Neural cell (in vitro differentiated cells): ENCODE results near the gene SH3PXD2B.

Experiments
- EZH2 ChIP-seq: fragments of 200-600, 300-800 bp; shearing (Covaris generic), sonication (generic); IDR thresholded peaks from 2 replicates; pipeline ENCODE4 v1.6.1; 2014; ENCODE audit warnings: antibody characterized with exemption, low read length, borderline replicate concordance, mild to moderate bottlenecking; ENCODE audit not compliant: insufficient read depth, poor library complexity, severe bottlenecking
- RAD21 ChIP-seq: fragments of 450-650 bp; conservative IDR thresholded peaks from 2 replicates; pipeline ENCODE4 v1.6.1; 2014; ENCODE audit warnings: antibody characterized with exemption, mild to moderate bottlenecking, moderate library complexity
- REST ChIP-seq: IDR thresholded peaks from 2 replicates; pipeline ENCODE4 v1.6.1; 2012; ENCODE audit warnings: borderline replicate concordance
- SMC3 ChIP-seq: fragments of 450-650 bp; conservative IDR thresholded peaks from 2 replicates; pipeline ENCODE4 v1.6.1; 2014; ENCODE audit warnings: antibody characterized with exemption, mild to moderate bottlenecking, moderate library complexity; ENCODE audit not compliant: poor library complexity
- TF ChIP-seq, protein P1 (sequence below): fragments of 450-650 bp; IDR thresholded peaks from 2 replicates; pipeline ENCODE4 v1.5.1; 2014; ENCODE audit warnings: antibody characterized with exemption, mild to moderate bottlenecking, moderate library complexity; ENCODE audit not compliant: poor library complexity, severe bottlenecking

- no peak for TF ChIP-seq SMC3
- TF ChIP-seq, protein P1, sequence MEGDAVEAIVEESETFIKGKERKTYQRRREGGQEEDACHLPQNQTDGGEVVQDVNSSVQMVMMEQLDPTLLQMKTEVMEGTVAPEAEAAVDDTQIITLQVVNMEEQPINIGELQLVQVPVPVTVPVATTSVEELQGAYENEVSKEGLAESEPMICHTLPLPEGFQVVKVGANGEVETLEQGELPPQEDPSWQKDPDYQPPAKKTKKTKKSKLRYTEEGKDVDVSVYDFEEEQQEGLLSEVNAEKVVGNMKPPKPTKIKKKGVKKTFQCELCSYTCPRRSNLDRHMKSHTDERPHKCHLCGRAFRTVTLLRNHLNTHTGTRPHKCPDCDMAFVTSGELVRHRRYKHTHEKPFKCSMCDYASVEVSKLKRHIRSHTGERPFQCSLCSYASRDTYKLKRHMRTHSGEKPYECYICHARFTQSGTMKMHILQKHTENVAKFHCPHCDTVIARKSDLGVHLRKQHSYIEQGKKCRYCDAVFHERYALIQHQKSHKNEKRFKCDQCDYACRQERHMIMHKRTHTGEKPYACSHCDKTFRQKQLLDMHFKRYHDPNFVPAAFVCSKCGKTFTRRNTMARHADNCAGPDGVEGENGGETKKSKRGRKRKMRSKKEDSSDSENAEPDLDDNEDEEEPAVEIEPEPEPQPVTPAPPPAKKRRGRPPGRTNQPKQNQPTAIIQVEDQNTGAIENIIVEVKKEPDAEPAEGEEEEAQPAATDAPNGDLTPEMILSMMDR, result no peak
- no peak for TF ChIP-seq RAD21
- no peak for TF ChIP-seq EZH2
- TF ChIP-seq REST, result no peak
Measured at GRCh38 chr5:172455087-172455381, 709 bp upstream of the SH3PXD2B start.
